OCI-LY1 (cell line): ENCODE measurements around the gene CENPT.
A peak's percentile ranks its signal among the peaks of the same experiment; 100 is the strongest.

Experiments used
- H2AFZ ChIP-seq: fragments of 200-600 bp; sonication (generic), shearing (Covaris generic); 2 replicates; pipeline ENCODE4 v1.6.0; 2014; ENCODE audit warnings: antibody characterized with exemption, mild to moderate bottlenecking, low read length
- H3F3A ChIP-seq: fragments of 200-600 bp; sonication (generic), shearing (Covaris generic); 2 replicates; pipeline ENCODE4 v1.6.0; 2014; ENCODE audit warnings: mild to moderate bottlenecking, antibody characterized with exemption, low read length, moderate library complexity; ENCODE audit not compliant: insufficient read depth
- H3K27ac ChIP-seq: fragments of 200-600 bp; sonication (generic); 2 replicates; pipeline ENCODE4 v1.5.1; 2014; ENCODE audit warnings: low read length, mixed run types, mild to moderate bottlenecking, low read depth; ENCODE audit not compliant: poor library complexity, severe bottlenecking
- H3K27me3 ChIP-seq: fragments of 200-600 bp; sonication (generic); 2 replicates; pipeline ENCODE4 v1.6.0; 2014; ENCODE audit warnings: antibody characterized with exemption, mild to moderate bottlenecking, low read length, moderate library complexity; ENCODE audit not compliant: insufficient read depth
- H3K36me3 ChIP-seq: fragments of 200-600 bp; sonication (generic); 2 replicates; pipeline ENCODE4 v1.6.1; 2014; ENCODE audit warnings: mild to moderate bottlenecking, antibody characterized with exemption, low read length, moderate library complexity, mixed read lengths; ENCODE audit not compliant: insufficient read depth
- H3K4me1 ChIP-seq: fragments of 200-600 bp; sonication (generic); 2 replicates; pipeline ENCODE4 v1.5.1; 2014; ENCODE audit warnings: mild to moderate bottlenecking, low read length, moderate library complexity; ENCODE audit not compliant: insufficient read depth, severe bottlenecking
- H3K4me2 ChIP-seq: fragments of 200-600 bp; sonication (generic), shearing (Covaris generic); 2 replicates; pipeline ENCODE4 v1.6.1; 2014; ENCODE audit warnings: low read length
- H3K4me3 ChIP-seq: fragments of 200-600 bp; sonication (generic); 2 replicates; pipeline ENCODE4 v1.5.1; 2014; ENCODE audit warnings: low read length, low read depth, mild to moderate bottlenecking, mixed read lengths; ENCODE audit not compliant: poor library complexity, severe bottlenecking
- H3K79me2 ChIP-seq: fragments of 200-600 bp; shearing (Covaris generic); 2 replicates; pipeline ENCODE4 v1.6.1; 2016; ENCODE audit warnings: mixed run types, low read length, mixed read lengths; ENCODE audit not compliant: insufficient read depth
- H3K9ac ChIP-seq: fragments of 200-600 bp; sonication (generic), shearing (Covaris generic); 2 replicates; pipeline ENCODE4 v1.6.1; 2014; ENCODE audit warnings: mild to moderate bottlenecking, low read length, mixed read lengths
- H3K9me2 ChIP-seq: fragments of 200-600 bp; sonication (generic), shearing (Covaris generic); 2 replicates; pipeline ENCODE4 v1.6.1; 2014; ENCODE audit warnings: low read depth, mild to moderate bottlenecking, low read length, mixed read lengths
- H3K9me3 ChIP-seq: fragments of 200-600 bp; shearing (Covaris generic); 2 replicates; pipeline ENCODE4 v1.6.1; 2014; ENCODE audit warnings: low read length, mixed read lengths
- H4K20me1 ChIP-seq: fragments of 200-600 bp; sonication (generic), shearing (Covaris generic); 2 replicates; pipeline ENCODE4 v1.6.0; 2016; ENCODE audit warnings: mild to moderate bottlenecking, low read length; ENCODE audit not compliant: insufficient read depth
- CTCF ChIP-seq: fragments of 200-600 bp; sonication (generic), shearing (Covaris generic); IDR thresholded peaks from 2 replicates; pipeline ENCODE4 v1.5.1; 2017; ENCODE audit warnings: mild to moderate bottlenecking, antibody characterized with exemption, low read length, moderate library complexity, mixed read lengths
- EZH2 ChIP-seq: fragments of 200-600 bp; sonication (generic), shearing (Covaris generic); IDR thresholded peaks from 2 replicates; pipeline ENCODE4 v1.8.0; 2017; ENCODE audit warnings: borderline replicate concordance, mixed run types, mild to moderate bottlenecking, antibody characterized with exemption, low read length, moderate library complexity, mixed read lengths

Gene CENPT

GRCh38 chr16:67847064-67847861, at the start of gene CENPT:
Gene CENPT (minus strand): TSS chr16:67847693. CDS start chr16:67833859, 13,834 bp downstream.
- H3K4me1 ChIP-seq = peaks cover 44% of the 10 kb centered on the region
- no peak within 1 kb of the TSS for H2AFZ ChIP-seq
- no peaks in the 10 kb centered on the region for H4K20me1 ChIP-seq

GRCh38 chr16:67897231-67897630, 49.7 kb upstream of the CENPT start:
- Histone ChIP-seq H3K4me1 (peaks cover 17% of the 10 kb centered on the region), H3K9me3 (no peaks in the 10 kb centered on the region), H3K9ac (no peak overlapping the region), H3K4me3 (no peak overlapping the region), H3K9me2 (no peaks in the 10 kb centered on the region), H4K20me1 (no peaks in the 10 kb centered on the region), H3K27ac (no peak overlapping the region), H3F3A (no peaks in the 10 kb centered on the region), H3K27me3 (no peaks in the 10 kb centered on the region), H3K4me2 (no peak overlapping the region), H3K36me3 (no peaks in the 10 kb centered on the region), H3K79me2 (peaks cover 19% of the 10 kb centered on the region), H2AFZ (no peak overlapping the region)
- TF ChIP-seq CTCF (no peak), EZH2 (no peak)

More at GRCh38 chr16:67847064-67847861, at the start of gene CENPT:
- TF ChIP-seq CTCF (no peak), EZH2 (no peak)
- H3K27me3 ChIP-seq = no peaks in the 10 kb centered on the region
- H3K27ac ChIP-seq = peak within 1 kb of the TSS; percentile 87
- no peaks in the 10 kb centered on the region for H3K9me3 ChIP-seq
- H3K79me2 ChIP-seq = peaks cover 34% of the 10 kb centered on the region
- peak within 1 kb of the TSS; percentile 85 for H3K9ac ChIP-seq
- H3K4me3 ChIP-seq = peak within 1 kb of the TSS; percentile 95
- no peaks in the 10 kb centered on the region for H3K9me2 ChIP-seq
- H3K4me2 ChIP-seq = peak within 1 kb of the TSS; percentile 92
- peaks cover 6% of the 10 kb centered on the region for H3K36me3 ChIP-seq
- H3F3A ChIP-seq = no peaks in the 10 kb centered on the region

- peak overlapping the region; percentile 77 for H3K4me2 ChIP-seq
- H3K9me3 ChIP-seq = no peaks in the 10 kb centered on the region
- no peak for TF ChIP-seq EZH2
- no peak for TF ChIP-seq CTCF
- peak overlapping the region; percentile 88 for H3K9ac ChIP-seq
- no peaks in the 10 kb centered on the region for H4K20me1 ChIP-seq
- H3K4me1 ChIP-seq = peaks cover 19% of the 10 kb centered on the region
- no peaks in the 10 kb centered on the region for H3K27me3 ChIP-seq
- no peaks in the 10 kb centered on the region for H3K36me3 ChIP-seq
- H2AFZ ChIP-seq = no peak overlapping the region
- H3K9me2 ChIP-seq = no peaks in the 10 kb centered on the region
- H3F3A ChIP-seq = no peaks in the 10 kb centered on the region
- peaks cover 19% of the 10 kb centered on the region for H3K79me2 ChIP-seq
- peak overlapping the region; percentile 91 for H3K4me3 ChIP-seq
- no peak overlapping the region for H3K27ac ChIP-seq
Observed at GRCh38 chr16:67893743-67894399, 46.4 kb upstream of the CENPT start.
